Neuron (in vitro differentiated cells): ENCODE measurements around the gene KCNIP4.

Experiments
- H2AFZ ChIP-seq: one replicate; pipeline ENCODE4 v1.6.1; 2013; ENCODE audit warnings: low read depth, mild to moderate bottlenecking, inconsistent platforms, low read length, moderate library complexity
- H3K27me3 ChIP-seq: one replicate; pipeline ENCODE4 v1.6.1; 2013; ENCODE audit warnings: low read length; ENCODE audit not compliant: insufficient read depth
- H3K36me3 ChIP-seq: one replicate; pipeline ENCODE4 v1.6.1; 2013; ENCODE audit warnings: low read length; ENCODE audit not compliant: insufficient read depth
- H3K4me1 ChIP-seq: one replicate; pipeline ENCODE4 v1.6.1; 2013; ENCODE audit warnings: low read length; ENCODE audit not compliant: insufficient read depth
- H3K4me3 ChIP-seq: 2 replicates; pipeline ENCODE4 v1.5.1; 2013; ENCODE audit warnings: mild to moderate bottlenecking, low read length, moderate library complexity
- H3K9me3 ChIP-seq: one replicate; pipeline ENCODE4 v1.6.1; 2013; ENCODE audit warnings: low read length

KCNIP4 gene

GRCh38 chr4:21677173-21677572, 271.4 kb downstream of the KCNIP4 start:
- Histone ChIP-seq H2AFZ (no peak overlapping the region), H3K4me3 (no peak overlapping the region), H3K4me1 (no peaks in the 10 kb centered on the region), H3K36me3 (no peaks in the 10 kb centered on the region), H3K27me3 (no peaks in the 10 kb centered on the region), H3K9me3 (no peaks in the 10 kb centered on the region)

GRCh38 chr4:21664355-21664754, 284.2 kb downstream of the KCNIP4 start:
- H3K4me3 ChIP-seq = no peak overlapping the region
- no peak overlapping the region for H2AFZ ChIP-seq
- no peaks in the 10 kb centered on the region for H3K9me3 ChIP-seq
- H3K4me1 ChIP-seq = no peaks in the 10 kb centered on the region
- H3K36me3 ChIP-seq = no peaks in the 10 kb centered on the region
- no peaks in the 10 kb centered on the region for H3K27me3 ChIP-seq

GRCh38 chr4:21656832-21657231, 291.7 kb downstream of the KCNIP4 start:
- no peaks in the 10 kb centered on the region for H3K27me3 ChIP-seq
- no peak overlapping the region for H2AFZ ChIP-seq
- H3K9me3 ChIP-seq = no peaks in the 10 kb centered on the region
- no peaks in the 10 kb centered on the region for H3K36me3 ChIP-seq
- H3K4me3 ChIP-seq = no peak overlapping the region
- H3K4me1 ChIP-seq = peaks cover 3% of the 10 kb centered on the region

- H3K27me3 ChIP-seq = no peaks in the 10 kb centered on the region
These were observed 293.5 kb downstream of the KCNIP4 start for GRCh38 chr4:21655031-21655430.

GRCh38 chr4:21652508-21653231, 295.9 kb downstream of the KCNIP4 start:
- H3K36me3 ChIP-seq = no peaks in the 10 kb centered on the region
- H3K4me3 ChIP-seq = no peak overlapping the region
- no peaks in the 10 kb centered on the region for H3K27me3 ChIP-seq
- H3K9me3 ChIP-seq = no peaks in the 10 kb centered on the region
- peaks cover 3% of the 10 kb centered on the region for H3K4me1 ChIP-seq
- H2AFZ ChIP-seq = no peak overlapping the region

More at GRCh38 chr4:21655031-21655430, 293.5 kb downstream of the KCNIP4 start:
- Histone ChIP-seq H3K36me3 (no peaks in the 10 kb centered on the region), H3K9me3 (no peaks in the 10 kb centered on the region), H3K4me1 (peaks cover 3% of the 10 kb centered on the region), H2AFZ (no peak overlapping the region), H3K4me3 (no peak overlapping the region)

- H3K4me3 ChIP-seq = no peak overlapping the region
- H3K27me3 ChIP-seq = no peaks in the 10 kb centered on the region
- no peaks in the 10 kb centered on the region for H3K4me1 ChIP-seq
- H3K36me3 ChIP-seq = no peaks in the 10 kb centered on the region
- no peak overlapping the region for H2AFZ ChIP-seq
- no peaks in the 10 kb centered on the region for H3K9me3 ChIP-seq
These were observed 299.0 kb downstream of the KCNIP4 start for GRCh38 chr4:21649391-21650090.

GRCh38 chr4:21645776-21646175, 302.8 kb downstream of the KCNIP4 start:
- Histone ChIP-seq H3K27me3 (peaks cover 3% of the 10 kb centered on the region), H3K4me3 (no peak overlapping the region), H3K9me3 (no peaks in the 10 kb centered on the region), H2AFZ (no peak overlapping the region), H3K36me3 (no peaks in the 10 kb centered on the region), H3K4me1 (no peaks in the 10 kb centered on the region)

GRCh38 chr4:21641696-21642095, 306.9 kb downstream of the KCNIP4 start:
- H3K4me3 ChIP-seq = no peak overlapping the region
- no peaks in the 10 kb centered on the region for H3K36me3 ChIP-seq
- H3K4me1 ChIP-seq = no peaks in the 10 kb centered on the region
- H2AFZ ChIP-seq = no peak overlapping the region
- H3K9me3 ChIP-seq = no peaks in the 10 kb centered on the region
- H3K27me3 ChIP-seq = peaks cover 3% of the 10 kb centered on the region

GRCh38 chr4:21638171-21638725, 310.3 kb downstream of the KCNIP4 start:
- Histone ChIP-seq H3K36me3 (no peaks in the 10 kb centered on the region), H3K27me3 (peaks cover 3% of the 10 kb centered on the region), H3K9me3 (no peaks in the 10 kb centered on the region), H3K4me1 (no peaks in the 10 kb centered on the region), H3K4me3 (no peak overlapping the region), H2AFZ (no peak overlapping the region)

GRCh38 chr4:21628916-21629610, 319.5 kb downstream of the KCNIP4 start:
- Histone ChIP-seq H3K4me3 (no peak overlapping the region), H2AFZ (no peak overlapping the region), H3K9me3 (no peaks in the 10 kb centered on the region), H3K4me1 (no peaks in the 10 kb centered on the region), H3K27me3 (no peaks in the 10 kb centered on the region), H3K36me3 (no peaks in the 10 kb centered on the region)

- no peaks in the 10 kb centered on the region for H3K36me3 ChIP-seq
- no peak overlapping the region for H2AFZ ChIP-seq
- H3K4me1 ChIP-seq = no peaks in the 10 kb centered on the region
- no peaks in the 10 kb centered on the region for H3K9me3 ChIP-seq
- H3K27me3 ChIP-seq = no peaks in the 10 kb centered on the region
- H3K4me3 ChIP-seq = no peak overlapping the region
These were observed 320.4 kb downstream of the KCNIP4 start for GRCh38 chr4:21628116-21628670.

- Histone ChIP-seq H3K36me3 (no peaks in the 10 kb centered on the region), H3K4me1 (no peaks in the 10 kb centered on the region), H3K9me3 (no peaks in the 10 kb centered on the region), H2AFZ (no peak overlapping the region), H3K27me3 (peaks cover 2% of the 10 kb centered on the region), H3K4me3 (no peak overlapping the region)
These were observed 323.1 kb downstream of the KCNIP4 start for GRCh38 chr4:21625447-21625846.

- Histone ChIP-seq H3K27me3 (peaks cover 7% of the 10 kb centered on the region), H3K9me3 (no peaks in the 10 kb centered on the region), H3K4me3 (no peak overlapping the region), H3K4me1 (no peaks in the 10 kb centered on the region), H2AFZ (no peak overlapping the region), H3K36me3 (no peaks in the 10 kb centered on the region)
These were observed 343.6 kb downstream of the KCNIP4 start for GRCh38 chr4:21605006-21605405.
